ENCODE data around the gene ATG9A.
A peak's percentile ranks its signal among the peaks of the same experiment; 100 is the strongest.

ATG9A gene

GRCh38 chr2:219245148-219245898 is 15.9 kb upstream of the ATG9A start, which contains the start of the genes GLB1L and STK16:
Gene GLB1L, minus strand, starts transcription at chr2:219245444. Its CDS starts 1,871 bp downstream, at chr2:219243573.
Gene STK16, plus strand, starts transcription at chr2:219245479. Its CDS starts 521 bp downstream, at chr2:219246000.
- Histone ChIP-seq H3K27ac (ENCODE audit: low read length) (no peak within 1 kb of the TSS), H3K36me3 (ENCODE audit: control insufficient read depth, insufficient read depth, low read length) (peaks cover under 1% of the 10 kb centered on the region), H3K4me1 (ENCODE audit: control insufficient read depth, insufficient read depth, low read length) (peaks cover 2% of the 10 kb centered on the region; the same call in 1 of the 2 replicates), H3K4me3 (ENCODE audit: low read length) (peak within 1 kb of the TSS; percentile 63), H3K9me3 (ENCODE audit: control insufficient read depth, insufficient read depth, low read length) (no peaks in the 10 kb centered on the region), H3K27me3 (ENCODE audit: control insufficient read depth, insufficient read depth, low read length) (no peaks in the 10 kb centered on the region)
- WGBS (ENCODE audit: insufficient coverage, insufficient read length): no CpG with 5 or more reads among the region's 46 CpGs
- DNase-seq (ENCODE audit: low read depth, low spot score): peak; percentile 88

GRCh38 chr2:219244789-219245147 is 15.3 kb upstream of the ATG9A start:
- no peak overlapping the region for H3K27ac ChIP-seq (ENCODE audit: low read length)
- no peaks in the 10 kb centered on the region for H3K27me3 ChIP-seq (ENCODE audit: control insufficient read depth, insufficient read depth, low read length)
- no CpG with 5 or more reads among the region's 6 CpGs for WGBS (ENCODE audit: insufficient coverage, insufficient read length)
- no peaks in the 10 kb centered on the region for H3K36me3 ChIP-seq (ENCODE audit: control insufficient read depth, insufficient read depth, low read length)
- H3K4me1 ChIP-seq (ENCODE audit: control insufficient read depth, insufficient read depth, low read length): peaks cover 2% of the 10 kb centered on the region; the same call in 1 of the 2 replicates
- H3K4me3 ChIP-seq (ENCODE audit: low read length): peak overlapping the region; percentile 63; the same call in 1 of the 2 replicates
- DNase-seq (ENCODE audit: low read depth, low spot score): no peak
- H3K9me3 ChIP-seq (ENCODE audit: control insufficient read depth, insufficient read depth, low read length): no peaks in the 10 kb centered on the region

- peaks cover 2% of the 10 kb centered on the region; the same call in 1 of the 2 replicates for H3K4me1 ChIP-seq (ENCODE audit: control insufficient read depth, insufficient read depth, low read length)
- no peaks in the 10 kb centered on the region for H3K36me3 ChIP-seq (ENCODE audit: control insufficient read depth, insufficient read depth, low read length)
- H3K4me3 ChIP-seq (ENCODE audit: low read length): no peak overlapping the region
- WGBS (ENCODE audit: insufficient coverage, insufficient read length): no CpG with 5 or more reads among the region's 28 CpGs
- DNase-seq (ENCODE audit: low read depth, low spot score): no peak
- no peaks in the 10 kb centered on the region for H3K27me3 ChIP-seq (ENCODE audit: control insufficient read depth, insufficient read depth, low read length)
- no peak overlapping the region for H3K27ac ChIP-seq (ENCODE audit: low read length)
- no peaks in the 10 kb centered on the region for H3K9me3 ChIP-seq (ENCODE audit: control insufficient read depth, insufficient read depth, low read length)
Observed at GRCh38 chr2:219243291-219243761, 13.9 kb upstream of the ATG9A start.

DNA sequence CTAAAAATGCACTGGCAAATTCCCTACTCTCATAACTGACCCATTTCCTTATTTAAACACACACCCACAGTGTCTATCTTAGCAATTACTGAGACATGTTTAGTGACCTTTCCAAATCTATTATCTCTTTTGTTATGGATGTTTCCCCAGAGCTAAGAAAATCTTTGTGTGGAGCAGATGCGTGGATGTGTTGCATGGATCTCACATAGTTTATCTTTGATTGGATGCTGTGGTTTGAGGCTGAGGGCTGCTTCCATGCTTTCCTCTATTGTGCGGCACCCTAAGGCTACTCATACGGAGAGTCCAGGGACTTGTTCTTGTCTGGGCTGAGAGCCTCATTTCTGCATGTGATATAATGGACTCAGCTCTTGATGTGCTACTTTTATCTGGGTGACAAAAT is 4.9 kb upstream of the ATG9A start:
- WGBS (ENCODE audit: insufficient coverage, insufficient read length): no CpG with 5 or more reads among the region's 3 CpGs
- Histone ChIP-seq H3K27ac (ENCODE audit: low read length) (no peak overlapping the region), H3K27me3 (ENCODE audit: control insufficient read depth, insufficient read depth, low read length) (no peaks in the 10 kb centered on the region), H3K4me1 (ENCODE audit: control insufficient read depth, insufficient read depth, low read length) (no peaks in the 10 kb centered on the region), H3K36me3 (ENCODE audit: control insufficient read depth, insufficient read depth, low read length) (peaks cover 23% of the 10 kb centered on the region), H3K9me3 (ENCODE audit: control insufficient read depth, insufficient read depth, low read length) (no peaks in the 10 kb centered on the region), H3K4me3 (ENCODE audit: low read length) (no peak overlapping the region)
- DNase-seq (ENCODE audit: low read depth, low spot score): no peak

DNA sequence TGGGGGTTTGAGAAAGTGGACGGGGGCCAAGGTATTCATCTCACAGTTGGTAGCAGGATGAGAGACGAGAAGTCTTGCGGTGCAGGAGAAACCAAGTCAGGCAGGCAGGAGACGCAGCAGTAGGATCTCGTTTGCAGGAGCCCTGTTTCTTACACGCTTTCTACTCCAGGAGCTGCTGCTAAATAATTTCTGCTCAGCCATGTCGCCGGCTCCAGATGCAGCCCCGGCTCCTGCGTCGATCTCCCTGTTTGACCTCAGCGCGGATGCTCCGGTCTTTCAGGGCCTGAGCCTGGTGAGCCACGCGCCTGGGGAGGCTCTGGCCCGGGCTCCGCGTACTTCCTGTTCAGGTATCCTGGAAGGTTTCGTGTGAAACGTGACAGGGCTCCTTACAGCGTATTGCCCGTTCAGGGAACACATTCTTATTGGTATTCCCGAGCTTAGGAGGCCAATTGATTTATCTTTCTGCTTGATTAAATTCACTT is 664 bp upstream of the ATG9A start:
- Histone ChIP-seq H3K4me3 (ENCODE audit: low read length) (peak overlapping the region; percentile 89), H3K27me3 (ENCODE audit: control insufficient read depth, insufficient read depth, low read length) (no peaks in the 10 kb centered on the region), H3K36me3 (ENCODE audit: control insufficient read depth, insufficient read depth, low read length) (peaks cover 8% of the 10 kb centered on the region; the same call in 1 of the 2 replicates), H3K4me1 (ENCODE audit: control insufficient read depth, insufficient read depth, low read length) (0 out of 2 replicates have a peak, but pooled peaks cover 3% of the 10 kb centered on the region), H3K27ac (ENCODE audit: low read length) (no peak overlapping the region), H3K9me3 (ENCODE audit: control insufficient read depth, insufficient read depth, low read length) (no peaks in the 10 kb centered on the region)
- no peak for DNase-seq (ENCODE audit: low read depth, low spot score)
- WGBS (ENCODE audit: insufficient coverage, insufficient read length): no CpG with 5 or more reads among the region's 24 CpGs

DNA sequence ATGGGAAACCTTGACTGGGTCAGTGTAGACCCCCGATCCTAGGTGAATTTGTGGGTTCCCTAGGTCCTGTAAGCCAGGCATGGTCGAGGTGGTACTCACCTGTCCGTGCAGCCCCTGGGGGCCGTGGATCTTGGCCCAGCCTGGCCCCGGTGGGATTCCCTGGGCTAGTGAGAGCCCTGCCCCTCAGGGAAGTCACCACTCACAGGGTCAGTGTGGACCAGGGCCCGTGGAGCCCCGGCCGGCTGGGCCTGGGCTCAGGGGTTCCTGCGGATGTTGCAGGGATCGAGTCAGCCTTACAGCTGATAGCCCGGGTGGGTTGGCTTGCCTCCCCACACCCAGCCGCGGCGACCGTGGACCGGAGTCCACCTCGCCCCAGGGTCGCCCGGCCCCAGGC is 528 bp downstream of the ATG9A start:
- H3K27ac ChIP-seq (ENCODE audit: low read length): no peak overlapping the region
- WGBS (ENCODE audit: insufficient coverage, insufficient read length): no CpG with 5 or more reads among the region's 19 CpGs
- H3K9me3 ChIP-seq (ENCODE audit: control insufficient read depth, insufficient read depth, low read length): no peaks in the 10 kb centered on the region
- no peak for DNase-seq (ENCODE audit: low read depth, low spot score)
- H3K36me3 ChIP-seq (ENCODE audit: control insufficient read depth, insufficient read depth, low read length): peaks cover 14% of the 10 kb centered on the region
- no peaks in the 10 kb centered on the region for H3K27me3 ChIP-seq (ENCODE audit: control insufficient read depth, insufficient read depth, low read length)
- peak overlapping the region; percentile 89 for H3K4me3 ChIP-seq (ENCODE audit: low read length)
- H3K4me1 ChIP-seq (ENCODE audit: control insufficient read depth, insufficient read depth, low read length): 0 out of 2 replicates have a peak, but pooled peaks cover 3% of the 10 kb centered on the region

DNA sequence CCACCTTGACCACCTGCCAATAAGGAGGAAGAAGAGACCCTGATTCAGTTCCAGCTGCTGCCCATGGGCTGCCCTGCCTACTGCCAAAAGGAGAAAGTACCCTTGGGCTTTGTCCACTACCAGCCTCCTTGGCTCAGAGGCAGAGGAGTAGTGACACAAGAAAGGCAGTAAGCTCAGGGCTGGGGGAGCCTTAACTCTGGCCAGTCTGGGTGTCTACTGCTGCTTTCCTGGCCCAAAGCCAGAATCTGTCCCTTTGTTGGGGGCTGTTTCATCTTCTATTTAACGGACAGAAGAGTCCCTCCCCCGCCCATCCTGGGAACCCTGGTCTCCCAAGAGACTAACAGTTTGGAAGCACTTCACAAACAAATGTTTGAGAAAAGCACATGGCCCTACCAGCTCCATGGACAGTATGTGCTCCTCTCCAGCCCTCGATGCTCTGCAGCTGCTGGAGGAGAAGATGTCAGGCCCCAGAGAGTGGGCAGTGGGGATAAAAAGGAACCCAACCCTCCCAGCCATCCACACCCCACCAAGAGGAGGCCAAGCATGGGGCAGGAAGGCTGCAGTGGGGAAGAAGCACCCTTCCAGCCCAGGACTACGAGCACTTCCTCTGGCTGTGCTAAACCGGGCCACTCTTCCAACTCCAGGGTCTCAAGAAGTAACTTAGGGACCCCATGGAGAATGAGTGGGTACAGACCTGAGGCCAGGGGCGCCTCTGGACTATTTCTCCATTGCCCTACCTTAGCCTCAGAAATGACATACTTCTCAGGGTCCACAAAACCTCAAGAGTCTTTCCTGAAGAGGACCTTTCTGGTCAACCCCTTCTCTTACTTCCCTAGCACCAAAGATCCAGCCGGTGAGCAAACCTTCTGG is 1.2 kb downstream of the ATG9A start:
- no CpG with 5 or more reads among the region's 7 CpGs for WGBS (ENCODE audit: insufficient coverage, insufficient read length)
- Histone ChIP-seq H3K36me3 (ENCODE audit: control insufficient read depth, insufficient read depth, low read length) (peaks cover 21% of the 10 kb centered on the region), H3K9me3 (ENCODE audit: control insufficient read depth, insufficient read depth, low read length) (no peaks in the 10 kb centered on the region), H3K27me3 (ENCODE audit: control insufficient read depth, insufficient read depth, low read length) (no peaks in the 10 kb centered on the region), H3K4me3 (ENCODE audit: low read length) (peak overlapping the region; percentile 89; the same call in 1 of the 2 replicates), H3K27ac (ENCODE audit: low read length) (no peak overlapping the region), H3K4me1 (ENCODE audit: control insufficient read depth, insufficient read depth, low read length) (0 out of 2 replicates have a peak, but pooled peaks cover 3% of the 10 kb centered on the region)
- DNase-seq (ENCODE audit: low read depth, low spot score): no peak

DNA sequence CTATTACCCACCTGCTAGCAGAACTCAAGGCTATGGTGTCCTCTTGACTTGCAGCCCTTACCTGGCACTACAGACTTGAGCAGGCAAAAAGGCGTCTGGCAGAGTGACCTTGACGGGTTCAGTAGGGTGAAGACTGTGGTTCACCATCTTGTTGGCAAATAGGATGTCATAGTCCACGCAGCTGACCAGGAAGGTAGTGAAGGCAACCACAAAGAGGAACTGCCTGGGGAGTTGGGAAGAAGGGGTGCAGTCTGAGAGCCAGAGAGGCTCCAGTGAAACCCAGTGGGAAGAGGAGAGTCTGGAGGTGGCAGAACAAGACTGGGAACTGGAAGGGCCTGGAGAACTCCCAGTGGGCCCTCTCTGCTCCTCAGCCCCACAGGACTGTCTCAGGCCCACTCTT is 4.1 kb downstream of the ATG9A start:
- Histone ChIP-seq H3K9me3 (ENCODE audit: control insufficient read depth, insufficient read depth, low read length) (no peaks in the 10 kb centered on the region), H3K27ac (ENCODE audit: low read length) (no peak overlapping the region), H3K27me3 (ENCODE audit: control insufficient read depth, insufficient read depth, low read length) (no peaks in the 10 kb centered on the region), H3K36me3 (ENCODE audit: control insufficient read depth, insufficient read depth, low read length) (peaks cover 30% of the 10 kb centered on the region), H3K4me3 (ENCODE audit: low read length) (no peak overlapping the region), H3K4me1 (ENCODE audit: control insufficient read depth, insufficient read depth, low read length) (0 out of 2 replicates have a peak, but pooled peaks cover 3% of the 10 kb centered on the region)
- DNase-seq (ENCODE audit: low read depth, low spot score): no peak
- no CpG with 5 or more reads among the region's 3 CpGs for WGBS (ENCODE audit: insufficient coverage, insufficient read length)

DNA sequence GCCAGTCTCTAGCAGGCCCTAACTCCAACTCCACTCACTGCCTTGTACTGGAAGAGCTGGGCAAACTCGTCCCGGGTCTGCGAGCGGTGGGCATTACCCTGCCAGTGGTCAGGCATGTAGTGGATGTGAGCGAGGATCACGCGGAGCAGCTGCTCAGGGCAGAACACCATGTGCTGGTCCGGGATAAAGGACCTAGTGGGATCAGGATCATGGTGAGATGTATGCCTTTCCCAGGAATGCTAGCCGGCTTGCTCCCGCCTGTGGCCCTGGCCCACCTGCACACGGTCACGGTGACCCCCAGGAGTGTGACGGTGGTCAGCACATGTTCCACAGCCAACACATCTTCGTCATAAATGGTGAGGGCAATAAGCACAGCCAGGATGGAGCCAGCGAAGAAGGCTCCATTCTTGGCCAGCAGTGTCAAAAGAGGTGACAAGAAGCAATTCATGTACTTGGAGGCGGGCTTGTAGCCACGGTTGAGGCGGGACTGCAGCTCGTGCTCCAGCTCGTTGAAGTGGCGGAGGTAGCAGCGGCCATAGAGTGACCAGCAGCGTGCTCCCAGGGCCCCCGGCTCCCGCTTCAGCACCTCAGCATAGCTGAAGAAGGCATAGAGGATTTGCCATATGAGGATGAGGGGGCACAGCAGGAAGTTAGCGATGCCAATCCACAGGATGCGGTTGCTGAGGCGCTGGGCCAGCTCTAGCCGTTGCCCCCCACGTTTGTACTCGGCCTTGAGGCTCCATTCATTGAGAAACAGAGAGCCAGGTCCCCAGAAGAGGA is 5.4 kb downstream of the ATG9A start:
- Histone ChIP-seq H3K27me3 (ENCODE audit: control insufficient read depth, insufficient read depth, low read length) (no peaks in the 10 kb centered on the region), H3K9me3 (ENCODE audit: control insufficient read depth, insufficient read depth, low read length) (no peaks in the 10 kb centered on the region), H3K4me1 (ENCODE audit: control insufficient read depth, insufficient read depth, low read length) (0 out of 2 replicates have a peak, but pooled peaks cover 3% of the 10 kb centered on the region), H3K4me3 (ENCODE audit: low read length) (no peak overlapping the region), H3K27ac (ENCODE audit: low read length) (no peak overlapping the region), H3K36me3 (ENCODE audit: control insufficient read depth, insufficient read depth, low read length) (peaks cover 30% of the 10 kb centered on the region)
- DNase-seq (ENCODE audit: low read depth, low spot score): no peak
- WGBS (ENCODE audit: insufficient coverage, insufficient read length): no CpG with 5 or more reads among the region's 31 CpGs

Measured in iPS DF 6.9 (cell line).